ENCODE measurements around the gene CAMTA1.
"Not testable (repeated sequence)": the region's sequence is repeated elsewhere in the genome, so short reads cannot be mapped to it uniquely, and the experiment has no call there.

The CAMTA1 gene

DNA sequence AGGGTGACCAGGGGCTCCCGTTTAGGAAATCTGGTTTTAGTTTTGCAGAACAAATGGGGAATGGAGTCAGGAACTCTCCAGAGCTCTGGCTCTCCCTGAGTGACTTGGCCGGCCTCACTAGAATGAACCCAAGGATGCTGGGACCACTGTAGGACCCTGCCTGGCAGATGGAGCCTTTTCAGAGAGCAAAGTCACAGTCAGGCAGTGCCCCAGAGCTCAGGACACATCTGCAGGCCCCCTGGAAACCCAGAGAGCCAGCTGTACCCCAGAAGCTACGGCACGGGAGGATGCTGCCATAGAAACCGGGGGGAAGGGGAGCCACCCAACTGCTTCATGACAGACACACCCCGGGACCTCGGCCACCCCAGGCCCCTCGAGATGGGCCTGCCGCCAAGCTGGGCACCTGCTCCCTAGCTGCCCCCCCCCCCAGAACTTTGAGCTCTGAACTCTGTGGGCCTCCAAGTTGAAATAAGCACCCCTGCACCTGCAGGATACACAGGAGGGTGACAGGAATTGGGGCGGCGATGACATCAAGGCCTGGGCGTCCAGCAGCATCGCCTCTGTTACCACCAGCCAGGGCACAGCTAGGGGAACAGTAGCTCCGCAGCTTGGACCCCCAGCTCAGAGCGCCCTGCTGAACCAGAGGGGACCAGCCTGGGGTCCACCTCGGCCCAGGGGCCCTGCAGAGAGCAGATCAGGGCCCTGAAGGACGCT, 894.1 kb downstream of the CAMTA1 start:
- no peak for DNase-seq

DNA sequence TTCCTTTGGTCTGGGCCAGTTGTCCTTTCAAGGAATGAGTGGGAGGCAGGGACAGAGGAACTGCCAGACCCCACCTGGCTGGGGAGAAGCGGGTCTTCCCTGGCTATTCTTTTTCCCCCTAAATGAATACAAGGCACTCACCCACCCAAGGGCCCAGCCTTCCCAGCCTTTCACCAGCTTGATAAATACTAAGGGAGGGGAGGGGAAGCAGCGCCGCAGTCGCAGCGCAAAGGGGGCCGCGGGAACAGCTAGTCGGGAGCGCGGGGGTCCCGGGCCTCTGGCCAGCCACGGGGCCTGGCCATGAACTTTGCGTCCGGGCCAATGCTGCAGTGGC, 894.6 kb downstream of the CAMTA1 start:
- no peak for DNase-seq

DNA sequence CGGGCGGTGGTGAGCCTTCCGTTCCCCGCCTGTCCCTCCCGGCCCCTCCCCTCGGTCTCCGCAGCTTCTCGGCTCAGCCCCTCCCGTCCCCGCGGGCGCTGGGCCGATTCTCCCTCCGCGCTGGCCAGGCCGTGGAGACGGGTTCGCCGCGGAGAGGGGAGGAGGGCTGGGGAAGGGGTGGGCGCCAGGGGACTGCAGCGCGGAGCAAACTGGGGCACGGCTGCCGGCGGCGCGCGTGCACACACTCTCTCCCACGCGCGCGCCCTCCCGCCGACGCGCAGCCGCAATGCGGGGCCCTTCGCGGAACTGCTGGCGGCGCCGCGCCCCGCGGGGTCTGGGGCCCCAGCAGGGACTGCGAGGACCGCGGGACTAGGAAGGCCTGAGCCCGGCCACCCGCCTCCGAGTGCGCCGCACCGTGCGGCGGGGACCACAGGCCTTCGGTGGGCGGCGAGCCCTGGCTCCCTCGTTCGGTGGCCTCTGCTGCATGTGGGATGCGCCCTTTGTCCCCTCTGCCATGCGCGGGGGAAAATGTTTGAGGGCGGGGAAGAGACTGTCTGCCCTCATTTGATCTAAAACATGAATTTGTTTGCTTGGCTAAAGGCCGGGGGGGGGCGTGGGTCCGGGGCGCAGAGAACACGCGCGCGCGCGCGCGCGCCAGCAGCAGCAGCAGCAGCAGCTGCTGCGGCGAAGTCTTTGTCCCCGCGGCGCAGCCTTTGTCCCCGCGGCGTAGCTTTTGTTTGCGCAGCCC, 895.1 kb downstream of the CAMTA1 start:
- DNase-seq = peak; percentile 21

DNA sequence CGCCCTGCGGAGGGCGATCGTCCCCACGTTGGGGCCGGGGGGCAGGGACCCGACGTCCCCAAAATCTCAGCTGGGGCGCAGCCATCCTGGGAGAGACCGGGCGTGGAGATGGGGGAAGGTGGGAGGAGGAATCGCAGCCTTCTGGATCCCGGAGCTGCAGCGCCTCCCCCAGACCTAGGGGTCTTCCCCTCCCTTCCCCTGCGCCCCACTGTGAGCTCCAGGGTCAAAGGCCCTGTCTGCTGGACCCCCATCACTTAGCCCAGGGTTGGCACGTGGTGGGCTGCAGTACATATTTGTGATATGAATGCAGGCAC, 895.7 kb downstream of the CAMTA1 start:
- DNase-seq = no peak

DNA sequence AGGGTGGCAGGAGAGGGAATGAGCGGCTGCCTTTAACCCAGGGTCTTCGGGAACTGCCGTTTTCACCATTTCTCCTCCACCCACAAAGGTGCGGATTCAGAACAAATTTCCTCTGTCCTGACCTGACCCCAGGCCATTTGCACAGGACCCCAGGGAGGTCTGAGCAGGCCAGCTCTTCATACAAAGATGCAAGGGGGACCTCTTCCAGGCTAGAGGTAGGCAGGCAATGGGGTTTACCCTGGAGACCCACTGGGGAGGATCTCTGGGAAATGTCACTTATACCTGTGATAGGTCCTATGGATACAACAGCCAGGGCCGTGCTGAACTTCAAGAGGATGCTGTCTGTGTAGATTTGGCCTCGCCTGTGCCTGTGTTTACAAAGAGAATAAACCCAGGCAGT, 896.1 kb downstream of the CAMTA1 start:
- no peak for DNase-seq

DNA sequence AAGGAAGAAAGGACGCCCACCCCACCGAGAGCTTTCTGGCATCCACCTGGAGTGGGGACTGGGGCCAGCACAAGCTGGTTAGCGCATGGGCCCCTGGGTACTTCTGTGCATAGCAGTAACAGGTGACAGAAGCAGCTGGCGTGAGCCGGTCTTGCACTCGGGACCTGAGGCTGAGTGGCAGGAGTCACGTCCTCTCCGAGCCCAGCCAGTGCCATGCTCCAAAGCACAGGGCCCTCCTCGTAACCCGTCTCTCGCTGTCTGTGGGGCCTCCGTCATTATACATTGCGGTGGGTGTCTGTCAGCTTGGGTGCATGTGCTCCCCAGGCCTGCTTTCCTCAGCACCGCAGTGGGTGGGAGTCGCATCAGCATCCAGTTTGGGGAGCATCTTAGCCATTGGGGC, 898.3 kb downstream of the CAMTA1 start:
- DNase-seq = no peak

DNA sequence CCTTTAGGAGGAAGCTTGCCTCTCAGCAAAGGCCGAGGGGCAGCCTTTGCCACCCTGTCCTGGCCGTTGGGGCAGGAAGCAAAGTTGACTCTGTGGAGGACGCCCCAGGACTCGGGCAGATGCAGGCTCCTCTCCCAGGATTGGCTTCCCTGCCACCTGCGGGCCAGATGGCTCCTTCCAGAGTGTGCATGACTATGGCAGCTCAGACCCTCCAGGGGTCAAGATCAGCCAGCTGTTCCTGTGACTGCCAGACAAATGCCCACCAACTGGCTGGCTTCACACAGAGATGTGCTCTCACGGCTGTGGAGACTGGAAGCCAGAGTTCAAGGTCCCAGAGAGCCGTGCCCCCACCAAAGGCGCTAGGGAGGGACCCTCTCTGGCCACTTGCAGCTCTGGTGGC, 898.9 kb downstream of the CAMTA1 start:
- DNase-seq = no peak

DNA sequence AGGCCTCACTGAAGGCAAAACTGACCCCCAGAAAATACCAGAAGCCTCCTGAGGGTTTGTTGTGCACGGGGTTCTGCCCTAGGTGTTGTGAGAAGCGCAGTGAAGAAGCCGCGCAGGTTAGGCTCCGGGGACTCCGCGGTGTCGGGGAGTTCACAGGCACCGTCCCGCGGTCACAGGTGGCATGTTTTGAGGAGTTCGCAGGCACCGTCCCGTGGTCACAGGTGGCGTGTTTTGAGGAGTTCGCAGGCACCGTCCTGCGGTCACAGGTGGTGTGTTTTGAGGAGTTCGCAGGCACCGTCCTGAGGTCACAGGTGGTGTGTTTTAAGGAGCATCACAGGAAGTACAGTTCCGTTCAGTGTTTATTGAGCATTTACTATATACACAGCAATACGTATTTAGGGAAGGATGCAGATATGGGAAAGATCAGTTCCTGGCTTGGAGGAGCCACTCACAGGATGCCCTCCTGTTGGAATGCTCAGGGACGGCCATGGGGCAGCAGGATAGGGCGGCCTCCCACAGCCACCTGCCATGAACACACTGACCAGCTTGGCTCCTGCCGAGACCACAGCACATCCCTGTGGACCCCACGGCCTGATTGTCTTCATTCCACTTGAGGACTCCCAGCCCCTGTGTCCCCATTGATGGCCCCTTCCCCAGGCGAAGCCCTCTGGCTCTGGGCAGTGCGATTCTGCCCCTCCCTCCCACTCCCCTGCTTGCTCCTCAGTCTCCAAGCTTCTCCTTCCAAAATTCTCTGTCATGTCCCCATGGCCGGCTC, 899.8 kb downstream of the CAMTA1 start:
- no peak for DNase-seq

DNA sequence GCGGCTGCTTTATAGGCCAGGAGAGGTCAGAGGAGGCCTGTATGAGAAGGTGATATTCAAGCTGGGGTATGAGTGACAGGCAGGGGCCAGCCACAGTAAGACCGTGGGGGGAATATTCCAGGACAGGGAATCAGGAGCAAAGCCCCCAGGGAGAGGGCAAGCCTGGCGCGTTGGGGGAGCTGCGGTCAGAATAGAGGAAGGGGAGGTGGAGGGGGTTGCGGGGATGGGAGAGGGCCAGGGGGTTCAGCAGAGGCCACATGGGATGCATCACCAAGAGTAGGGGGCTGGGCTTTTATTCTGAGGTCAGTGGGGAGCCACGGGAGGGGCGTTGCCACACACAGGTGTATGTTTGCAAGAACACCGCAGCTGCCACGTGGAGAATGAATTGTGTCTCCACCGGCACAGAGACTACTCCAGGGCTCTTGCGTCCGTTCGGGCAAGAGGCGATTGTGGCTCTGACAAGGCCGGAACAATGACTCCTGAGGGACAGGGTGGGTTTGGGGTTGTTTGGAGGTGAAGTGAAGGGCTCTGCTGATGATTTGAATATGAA, 901.1 kb downstream of the CAMTA1 start:
- no peak for DNase-seq

DNA sequence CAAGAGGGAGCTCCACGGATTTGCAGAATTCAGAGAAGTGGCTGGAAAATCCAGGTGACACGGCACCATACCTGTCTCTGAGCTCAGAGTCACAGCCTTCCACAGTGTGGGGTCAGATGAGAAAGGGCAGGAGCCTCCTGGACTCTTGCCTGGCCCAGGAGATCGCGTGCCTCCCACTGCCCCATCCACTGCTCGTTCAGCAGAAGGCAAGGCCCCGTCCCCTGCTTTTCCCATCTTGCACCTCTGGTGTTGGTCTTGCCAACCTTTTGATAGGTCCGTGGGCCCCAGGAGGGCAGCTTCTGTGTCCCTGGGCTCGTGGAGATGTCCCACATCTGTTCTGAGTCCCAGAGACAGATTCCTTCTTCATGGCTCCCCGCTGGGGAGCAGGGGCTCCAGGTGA, 902.2 kb downstream of the CAMTA1 start:
- DNase-seq = no peak

DNA sequence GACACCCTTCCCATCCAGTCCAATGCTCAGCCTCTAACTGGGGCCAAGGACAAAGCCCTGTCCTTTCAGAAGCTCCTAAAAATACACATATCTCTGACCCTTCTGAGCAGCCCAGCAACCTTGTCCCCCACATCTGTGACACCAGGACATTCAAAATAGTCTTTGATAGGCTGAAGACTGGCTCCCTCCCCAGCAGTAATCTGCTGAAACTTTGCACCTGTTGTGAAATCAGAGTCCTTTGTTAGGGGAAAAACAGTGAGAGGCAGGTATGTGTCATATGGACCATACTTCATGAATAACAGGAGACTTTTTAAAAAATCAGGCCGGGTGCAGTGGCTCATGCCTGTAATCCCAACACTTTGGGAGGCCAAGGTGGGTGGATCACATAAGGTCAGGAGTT, 903.4 kb downstream of the CAMTA1 start:
- no peak for DNase-seq

DNA sequence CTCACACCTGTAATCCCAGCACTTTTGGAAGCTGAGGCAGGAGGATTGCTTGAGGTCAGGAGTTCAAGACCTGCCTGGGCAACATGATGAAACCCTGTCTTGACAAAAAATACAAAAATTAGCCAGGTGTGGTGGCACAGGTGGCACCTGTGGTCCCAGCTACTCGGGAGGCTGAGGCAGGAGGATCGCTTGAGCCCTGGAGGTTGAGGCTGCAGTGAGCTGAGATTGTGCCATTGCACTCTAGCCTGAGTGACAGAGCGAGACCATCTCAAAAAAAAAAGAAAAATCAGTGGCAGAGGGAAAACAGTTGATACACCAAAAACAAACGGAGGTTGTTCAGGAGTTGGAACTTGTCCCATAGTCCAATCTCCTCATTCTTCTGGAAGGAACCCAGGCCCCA, 904.1 kb downstream of the CAMTA1 start:
- DNase-seq = not testable (repeated sequence)

DNA sequence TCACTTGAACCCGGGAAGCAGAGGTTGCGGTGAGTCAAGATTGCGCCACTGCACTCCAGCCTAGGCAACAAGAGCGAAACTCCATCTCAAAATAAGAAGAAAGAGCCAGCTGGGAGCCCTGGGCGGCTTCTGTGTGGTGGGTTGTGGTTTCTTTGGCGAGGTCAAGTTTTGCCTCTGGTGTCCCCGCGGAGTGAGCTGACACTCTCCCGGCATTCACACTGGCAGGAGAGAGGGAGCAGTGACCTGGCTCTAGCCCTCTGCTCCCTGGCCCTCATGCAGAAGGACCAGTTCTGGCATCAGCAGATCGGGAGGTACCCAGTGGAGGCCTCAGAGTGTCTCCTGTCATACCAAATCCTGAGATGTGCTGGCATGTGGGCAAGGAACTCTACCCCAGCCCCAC, 904.8 kb downstream of the CAMTA1 start:
- no peak for DNase-seq

DNA sequence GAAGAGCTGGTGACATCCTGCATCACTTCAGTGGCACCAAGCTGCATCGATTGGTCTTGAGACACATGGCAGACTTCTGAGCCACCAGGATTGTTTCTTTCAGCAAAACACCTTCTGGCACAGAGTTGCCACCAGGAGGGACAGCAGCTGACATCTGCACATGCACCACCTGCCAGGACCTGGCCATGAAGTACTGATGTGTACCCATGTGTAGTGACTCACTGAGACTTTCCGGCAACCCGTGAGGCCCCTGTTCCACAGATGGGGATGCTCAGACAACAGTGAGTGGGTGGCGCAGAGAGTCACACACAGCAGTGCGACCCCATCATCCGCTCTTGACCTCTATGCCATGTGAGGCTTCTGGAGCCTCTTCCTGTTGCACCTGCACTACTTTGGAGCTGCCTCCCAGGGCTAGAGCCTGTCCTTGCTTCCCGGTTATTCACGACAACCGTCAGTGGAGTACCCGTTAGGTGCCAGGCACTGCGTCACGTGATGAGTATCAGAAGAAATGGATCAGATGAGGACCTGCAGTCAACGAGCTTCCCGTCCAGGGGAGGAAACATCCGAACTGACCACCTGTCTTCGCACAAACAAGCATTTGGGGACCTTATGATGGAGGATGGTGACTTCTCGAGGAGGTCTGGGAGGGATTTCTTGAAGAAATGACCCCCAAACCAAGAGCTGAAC, 905.4 kb downstream of the CAMTA1 start:
- DNase-seq = no peak

DNA sequence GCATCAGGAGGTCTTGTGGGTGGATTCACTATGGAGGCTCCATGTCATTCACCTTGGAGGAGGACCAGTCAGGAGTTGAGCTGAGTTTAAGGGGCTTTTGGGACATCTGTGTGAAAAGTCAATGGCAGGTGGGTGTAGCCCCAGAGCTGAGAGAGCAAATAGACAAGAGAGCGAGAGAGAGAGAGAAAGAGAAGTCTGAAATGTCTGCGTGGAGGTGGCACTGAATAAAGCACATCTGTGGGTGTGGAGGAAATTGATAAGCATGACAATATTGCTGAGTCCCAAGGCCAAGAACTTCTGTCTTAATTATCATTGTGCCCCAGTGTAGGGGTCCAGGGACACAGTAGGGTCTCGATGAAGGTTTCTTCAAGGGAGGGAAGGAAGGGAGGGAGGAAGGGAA, 906.3 kb downstream of the CAMTA1 start:
- no peak for DNase-seq

DNA sequence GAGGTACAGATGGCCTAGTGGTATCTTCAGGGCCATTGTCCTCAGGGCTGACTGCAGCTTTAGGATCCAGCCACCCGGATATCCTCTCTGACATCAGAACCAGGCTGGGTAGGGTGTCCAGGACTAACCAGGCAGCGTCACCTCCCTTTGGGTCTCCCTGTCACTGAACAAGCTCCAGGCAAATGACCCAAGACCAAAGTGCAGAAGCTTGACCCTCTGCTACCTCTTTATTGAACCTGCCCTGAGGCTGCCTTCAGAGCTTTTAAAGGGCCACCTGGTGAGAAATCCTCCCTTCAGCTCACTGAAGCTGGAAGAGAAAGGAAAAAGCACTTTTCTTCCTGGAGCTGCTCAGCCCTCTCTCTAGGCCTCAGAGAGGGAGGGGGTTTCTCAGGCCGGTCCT, 906.8 kb downstream of the CAMTA1 start:
- DNase-seq = no peak

DNA sequence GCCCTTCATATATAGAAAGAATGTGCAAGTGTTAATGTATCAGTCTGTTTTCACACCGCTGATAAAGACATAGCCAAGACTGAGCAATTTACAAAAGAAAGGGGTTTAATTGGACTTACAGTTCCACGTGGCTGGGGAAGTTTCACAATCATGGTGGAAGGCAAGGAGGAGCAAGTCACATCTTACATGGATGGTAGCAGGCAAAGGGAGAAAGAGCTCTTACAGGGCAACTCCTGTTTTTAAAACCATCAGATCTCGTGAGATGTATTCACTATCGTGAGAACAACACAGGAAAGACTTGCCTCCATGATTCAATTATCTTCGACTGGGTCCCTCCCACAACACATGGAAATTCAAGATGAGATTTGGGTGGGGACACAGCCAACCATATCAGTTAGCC, 907.8 kb downstream of the CAMTA1 start:
- DNase-seq = not testable (repeated sequence)

DNA sequence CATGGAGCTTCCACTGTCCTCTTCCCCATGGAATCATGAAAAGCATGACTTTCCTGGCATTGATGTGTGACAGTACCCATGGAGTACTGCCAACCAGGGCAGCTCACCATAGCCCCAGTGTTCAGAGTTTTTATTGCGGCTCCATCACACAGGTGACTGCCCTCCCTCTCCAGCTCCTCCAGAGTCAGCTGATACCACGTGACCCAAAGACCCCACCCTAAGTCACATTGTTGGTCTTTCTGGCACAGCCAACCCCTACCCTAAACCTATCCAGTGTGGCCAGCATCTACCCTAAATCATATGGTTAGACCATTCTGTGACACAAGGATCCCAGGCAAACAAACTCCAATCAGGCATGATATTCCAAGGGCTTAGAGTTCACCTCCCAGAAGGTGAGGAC, 908.4 kb downstream of the CAMTA1 start:
- DNase-seq = no peak

DNA sequence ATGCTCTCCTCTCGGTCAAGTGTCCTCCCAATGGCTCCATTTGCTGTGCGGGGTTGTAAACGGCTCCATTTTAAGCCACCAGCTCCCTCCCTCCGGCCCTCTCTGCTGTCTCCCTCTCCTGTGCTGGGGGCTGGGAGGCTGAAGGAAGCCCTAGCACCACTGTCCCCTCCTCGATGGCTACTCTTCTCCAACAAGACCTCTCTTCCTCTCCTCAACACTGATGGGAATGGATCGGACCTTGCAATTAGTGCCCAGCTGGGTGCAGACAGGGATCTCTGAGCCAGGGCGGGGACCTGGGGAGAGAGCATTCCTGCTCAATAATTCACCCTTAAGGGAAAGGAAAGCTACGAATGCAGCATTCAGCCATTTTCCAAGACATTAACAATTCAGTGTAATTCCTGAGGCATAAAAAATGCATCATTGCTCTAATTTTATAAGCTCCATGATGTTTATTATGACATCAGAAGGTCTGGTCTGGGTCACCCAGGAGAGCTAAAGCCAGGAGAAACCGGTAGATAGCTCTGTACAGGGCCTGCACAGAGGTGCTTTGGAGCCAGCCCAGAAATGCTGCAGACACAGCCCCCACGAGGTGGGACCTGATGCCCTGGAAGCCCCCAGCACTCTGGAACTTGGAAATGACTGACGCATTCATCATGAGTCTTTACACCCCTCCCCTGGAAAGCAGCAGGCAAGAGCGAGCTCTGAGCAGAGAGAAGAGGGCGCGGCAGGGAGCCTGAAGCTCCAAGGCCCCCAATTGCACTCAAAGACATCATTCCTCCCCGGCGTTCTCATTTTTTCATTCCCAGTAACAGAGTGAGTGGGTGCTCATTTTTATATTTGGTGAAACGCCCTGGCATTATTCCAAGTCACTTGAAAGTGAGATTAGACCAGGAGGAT, 909.6 kb downstream of the CAMTA1 start:
- no peak for DNase-seq

DNA sequence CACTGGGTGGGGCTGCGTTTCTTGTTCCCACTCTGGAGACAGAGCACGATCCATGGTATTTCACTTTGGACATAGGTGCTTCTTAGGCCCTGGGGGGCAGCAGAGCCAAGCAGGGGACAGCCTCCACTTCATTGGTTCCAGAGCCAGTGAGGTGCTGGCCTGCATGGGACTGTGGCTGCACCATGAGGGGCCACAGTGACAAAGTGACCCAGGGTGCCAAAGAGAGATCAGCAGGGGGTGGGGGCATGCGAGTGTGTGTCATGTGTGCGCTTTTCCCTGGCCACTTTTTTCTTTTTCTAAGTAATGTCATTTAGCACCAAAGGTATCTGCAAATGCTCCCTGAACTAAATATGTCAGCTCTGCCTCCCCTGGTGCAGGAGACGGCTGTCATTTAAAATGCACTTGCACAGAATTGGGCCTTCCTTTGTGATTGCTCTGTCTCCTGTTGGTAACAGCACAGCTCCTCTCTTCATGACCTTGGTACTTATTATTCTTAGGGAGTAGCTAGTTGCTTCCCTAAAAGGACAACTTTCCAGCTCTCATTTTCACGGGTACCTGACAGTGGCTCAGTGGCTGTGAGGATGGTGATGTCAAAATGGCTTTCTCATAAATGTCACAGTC, 910.4 kb downstream of the CAMTA1 start:
- DNase-seq = no peak

DNA sequence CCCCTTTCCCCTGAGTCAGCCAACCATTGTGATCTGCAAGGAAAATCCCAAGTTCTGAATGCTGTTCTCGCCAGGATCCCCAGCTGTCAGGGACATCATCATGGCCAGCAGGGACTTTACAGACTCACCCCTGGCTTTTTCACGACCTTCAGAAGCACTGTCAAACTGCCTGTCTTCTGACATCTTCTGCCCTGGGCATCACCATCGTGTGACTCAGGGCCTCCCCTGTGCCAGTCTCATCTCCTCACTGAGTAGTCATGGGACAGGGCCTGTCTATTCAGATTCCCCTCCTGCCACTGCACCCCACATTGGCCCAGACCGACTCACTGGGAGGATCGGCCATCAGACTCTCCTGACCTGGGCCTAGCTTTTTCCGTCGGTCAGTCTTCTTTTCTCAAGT, 913.4 kb downstream of the CAMTA1 start:
- DNase-seq = no peak

DNA sequence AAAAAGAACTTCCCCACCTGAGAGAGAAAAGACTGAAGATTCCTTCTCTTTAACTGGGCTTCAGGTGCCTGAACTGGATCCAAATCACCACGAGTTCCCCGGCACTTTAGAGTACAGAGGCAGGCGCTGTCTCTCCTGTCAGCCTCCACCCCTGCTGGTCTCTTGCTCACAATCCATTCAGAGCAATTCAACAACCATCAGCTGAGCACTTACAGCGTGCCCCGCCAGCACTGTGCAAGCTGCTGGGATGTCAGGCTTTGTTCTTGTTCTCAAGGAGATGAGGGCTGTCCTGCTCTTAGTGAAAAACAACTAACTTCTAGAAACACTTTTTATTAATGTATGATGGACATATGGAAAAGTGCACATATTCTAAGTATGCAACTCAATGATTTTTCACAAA, 917.1 kb downstream of the CAMTA1 start:
- DNase-seq = no peak
